ENCODE results near the gene MED12L. TPM values are rescaled to one million over a fixed set of nuclear protein-coding genes. Genes with fewer than 3 reads are reported as not detected.

Gene MED12L
- total and polyA plus RNA-seq, 4 donors, result 11.9 to 23.8 (median 12.6) TPM

DNA sequence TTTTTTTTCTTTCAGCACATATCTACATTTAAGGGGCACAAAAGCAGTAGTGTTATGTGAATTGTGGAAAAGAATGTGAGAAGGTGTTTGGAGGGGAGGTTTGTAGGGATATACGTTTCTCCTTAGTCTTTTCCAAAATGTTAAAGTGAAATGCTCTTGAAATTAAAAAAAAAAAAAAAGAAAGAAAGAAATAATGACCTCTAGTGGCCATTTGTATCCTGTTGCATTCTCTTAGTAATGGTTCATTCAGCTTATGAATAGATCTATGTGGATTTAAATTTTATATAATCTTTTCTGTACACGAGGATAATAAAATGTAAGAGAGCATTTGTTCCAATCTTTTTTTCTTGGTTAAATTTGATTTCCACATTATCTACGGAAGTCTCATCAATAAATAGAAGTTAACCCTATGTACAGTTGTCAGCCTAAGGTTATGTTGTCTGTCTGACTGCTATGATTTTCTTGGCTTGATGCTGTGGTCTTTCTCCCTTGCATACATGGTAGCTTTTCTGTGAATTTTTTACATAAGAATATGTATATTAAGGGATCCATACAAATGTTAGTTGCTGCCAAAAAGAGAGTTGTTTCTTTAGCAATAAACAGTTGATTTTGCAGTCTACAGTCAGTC, 242.2 kb downstream of the MED12L start:
- H3K27ac ChIP-seq (ENCODE audit: low read depth, low read length), result no peak overlapping the region

DNA sequence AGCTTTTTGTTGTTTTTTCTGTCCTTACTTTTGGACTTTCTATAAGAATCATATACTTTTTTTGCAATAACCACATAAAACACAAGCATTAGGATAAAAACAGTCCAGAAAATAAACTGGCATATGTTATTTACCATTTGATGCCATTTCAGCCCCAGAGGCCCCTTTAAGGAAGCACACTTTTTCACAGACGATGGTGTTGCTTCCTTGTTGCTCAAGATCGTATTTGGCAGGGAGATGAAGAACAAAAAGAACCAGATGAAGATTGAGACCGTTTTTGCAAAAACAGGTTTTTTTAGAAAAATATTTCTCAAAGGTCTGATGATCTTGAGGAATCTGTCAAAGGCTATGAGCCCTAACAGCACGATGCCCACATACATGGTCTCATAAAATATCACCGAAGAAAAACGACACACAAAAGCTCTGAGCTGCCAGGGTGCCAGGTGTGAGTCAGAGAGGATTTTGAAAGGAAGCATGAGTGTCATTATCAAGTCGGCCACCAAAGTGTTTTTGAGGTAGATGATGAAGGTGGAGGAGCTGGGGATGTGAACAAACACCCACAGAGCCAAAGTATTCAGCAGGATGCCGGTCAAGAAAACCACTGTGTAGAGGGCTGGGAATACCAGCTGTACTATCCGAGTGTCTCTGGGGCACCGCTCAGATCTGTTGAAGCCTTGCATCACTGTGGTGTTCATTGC, 243.0 kb downstream of the MED12L start:
- H3K36me3 ChIP-seq (ENCODE audit: control insufficient read depth, insufficient read depth, low read length), result no peaks in the 10 kb centered on the region
- no peaks in the 10 kb centered on the region for H3K9me3 ChIP-seq (ENCODE audit: control insufficient read depth, insufficient read depth, low read length)
- DNase-seq (ENCODE audit: low read depth in 4 of 6, low spot score in 6 of 6), result no peak
- no peaks in the 10 kb centered on the region for H3K4me1 ChIP-seq (ENCODE audit: control insufficient read depth, insufficient read depth, low read length)
- H3K4me3 ChIP-seq (ENCODE audit: low read depth, low read length), result no peak overlapping the region
- H3K27me3 ChIP-seq (ENCODE audit: control insufficient read depth, insufficient read depth, low read length), result no peaks in the 10 kb centered on the region
- no peak overlapping the region for H3K27ac ChIP-seq (ENCODE audit: low read depth, low read length)
- 52% methylated on average over 4 of the region's 10 CpGs for WGBS (ENCODE audit: insufficient coverage)

More for the DNA sequence above, 242.2 kb downstream of the MED12L start:
- no peaks in the 10 kb centered on the region for H3K27me3 ChIP-seq (ENCODE audit: control insufficient read depth, insufficient read depth, low read length)
- H3K36me3 ChIP-seq (ENCODE audit: control insufficient read depth, insufficient read depth, low read length), result no peaks in the 10 kb centered on the region
- no CpG with 5 or more reads among the region's 3 CpGs for WGBS (ENCODE audit: insufficient coverage)
- no peak overlapping the region for H3K4me3 ChIP-seq (ENCODE audit: low read depth, low read length)
- H3K9me3 ChIP-seq (ENCODE audit: control insufficient read depth, insufficient read depth, low read length), result no peaks in the 10 kb centered on the region
- peak in 3 of 6 donors; percentile 6 to 63 (median 39) for DNase-seq (ENCODE audit: low read depth in 4 of 6, low spot score in 6 of 6)
- H3K4me1 ChIP-seq (ENCODE audit: control insufficient read depth, insufficient read depth, low read length), result no peaks in the 10 kb centered on the region

- no CpG with 5 or more reads among the region's 1 CpG for WGBS (ENCODE audit: insufficient coverage)
- Histone ChIP-seq H3K4me3 (ENCODE audit: low read depth, low read length) (no peak within 1 kb of the TSS), H3K36me3 (ENCODE audit: control insufficient read depth, insufficient read depth, low read length) (no peaks in the 10 kb centered on the region), H3K9me3 (ENCODE audit: control insufficient read depth, insufficient read depth, low read length) (no peaks in the 10 kb centered on the region), H3K27ac (ENCODE audit: low read depth, low read length) (no peak within 1 kb of the TSS), H3K4me1 (ENCODE audit: control insufficient read depth, insufficient read depth, low read length) (no peaks in the 10 kb centered on the region), H3K27me3 (ENCODE audit: control insufficient read depth, insufficient read depth, low read length) (no peaks in the 10 kb centered on the region)
- no peak for DNase-seq (ENCODE audit: low read depth in 4 of 6, low spot score in 6 of 6)
Observed at GRCh38 chr3:151329363-151329762, 243.9 kb downstream of the MED12L start, which contains the start of gene P2RY13. Gene P2RY13, minus strand, starts transcription at chr3:151329549. Its CDS starts 21 bp downstream, at chr3:151329528.

DNA sequence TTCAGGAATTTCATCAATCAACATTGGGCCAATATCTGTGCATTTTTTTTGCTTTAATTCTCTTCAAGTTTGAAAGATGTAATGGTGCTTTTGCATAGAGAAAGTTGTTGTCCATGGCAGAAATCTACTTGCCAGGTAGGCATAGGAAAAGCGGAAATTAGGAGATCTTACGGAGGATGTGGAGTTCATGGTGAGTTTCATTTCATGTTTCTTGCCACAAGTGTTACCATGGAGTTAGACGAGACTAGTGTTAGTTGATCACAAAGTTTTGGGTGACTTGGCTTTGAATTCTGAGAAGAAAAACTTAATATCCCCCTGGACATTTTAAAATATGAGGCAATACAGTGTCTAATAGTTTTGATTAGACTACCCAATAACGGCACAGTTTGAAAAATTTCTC, 244.9 kb downstream of the MED12L start:
- no peaks in the 10 kb centered on the region for H3K27me3 ChIP-seq (ENCODE audit: control insufficient read depth, insufficient read depth, low read length)
- no peaks in the 10 kb centered on the region for H3K9me3 ChIP-seq (ENCODE audit: control insufficient read depth, insufficient read depth, low read length)
- no peaks in the 10 kb centered on the region for H3K4me1 ChIP-seq (ENCODE audit: control insufficient read depth, insufficient read depth, low read length)
- no peak for DNase-seq (ENCODE audit: low read depth in 4 of 6, low spot score in 6 of 6)
- no peaks in the 10 kb centered on the region for H3K36me3 ChIP-seq (ENCODE audit: control insufficient read depth, insufficient read depth, low read length)
- H3K4me3 ChIP-seq (ENCODE audit: low read depth, low read length), result no peak overlapping the region
- no peak overlapping the region for H3K27ac ChIP-seq (ENCODE audit: low read depth, low read length)
- 93% methylated on average over 2 of the region's 4 CpGs for WGBS (ENCODE audit: insufficient coverage)

DNA sequence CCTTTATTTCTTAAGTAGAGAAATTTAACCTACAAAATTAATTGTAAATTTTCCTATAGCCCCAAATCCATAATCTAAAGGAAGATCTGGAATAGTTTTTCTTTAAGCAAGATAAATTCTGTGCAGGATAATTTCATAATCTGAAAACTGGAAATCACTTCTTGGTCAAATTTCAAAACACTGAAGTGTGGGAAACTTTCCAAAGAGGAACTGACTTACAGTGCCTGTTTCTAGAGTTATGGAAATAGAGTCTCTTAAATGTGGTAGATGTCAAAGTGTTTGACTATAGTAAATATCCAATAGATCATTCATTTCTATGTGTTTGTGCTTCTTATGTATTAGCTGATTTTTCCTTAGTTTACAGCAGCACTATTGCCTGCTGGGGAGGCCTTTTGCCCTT, 245.4 kb downstream of the MED12L start:
- Histone ChIP-seq H3K4me3 (ENCODE audit: low read depth, low read length) (no peak overlapping the region), H3K36me3 (ENCODE audit: control insufficient read depth, insufficient read depth, low read length) (no peaks in the 10 kb centered on the region), H3K9me3 (ENCODE audit: control insufficient read depth, insufficient read depth, low read length) (no peaks in the 10 kb centered on the region), H3K4me1 (ENCODE audit: control insufficient read depth, insufficient read depth, low read length) (no peaks in the 10 kb centered on the region), H3K27ac (ENCODE audit: low read depth, low read length) (no peak overlapping the region), H3K27me3 (ENCODE audit: control insufficient read depth, insufficient read depth, low read length) (no peaks in the 10 kb centered on the region)
- DNase-seq (ENCODE audit: low read depth in 4 of 6, low spot score in 6 of 6), result no peak

GRCh38 chr3:151331696-151332095, 246.2 kb downstream of the MED12L start:
- Histone ChIP-seq H3K4me1 (ENCODE audit: control insufficient read depth, insufficient read depth, low read length) (no peaks in the 10 kb centered on the region), H3K27ac (ENCODE audit: low read depth, low read length) (no peak overlapping the region), H3K36me3 (ENCODE audit: control insufficient read depth, insufficient read depth, low read length) (no peaks in the 10 kb centered on the region), H3K4me3 (ENCODE audit: low read depth, low read length) (no peak overlapping the region), H3K9me3 (ENCODE audit: control insufficient read depth, insufficient read depth, low read length) (no peaks in the 10 kb centered on the region), H3K27me3 (ENCODE audit: control insufficient read depth, insufficient read depth, low read length) (no peaks in the 10 kb centered on the region)
- DNase-seq (ENCODE audit: low read depth in 4 of 6, low spot score in 6 of 6), result no peak
- no CpG with 5 or more reads among the region's 2 CpGs for WGBS (ENCODE audit: insufficient coverage)

- H3K4me1 ChIP-seq (ENCODE audit: control insufficient read depth, insufficient read depth, low read length), result no peaks in the 10 kb centered on the region
- no peaks in the 10 kb centered on the region for H3K36me3 ChIP-seq (ENCODE audit: control insufficient read depth, insufficient read depth, low read length)
- no peak overlapping the region for H3K27ac ChIP-seq (ENCODE audit: low read depth, low read length)
- no peak for DNase-seq (ENCODE audit: low read depth in 4 of 6, low spot score in 6 of 6)
- H3K4me3 ChIP-seq (ENCODE audit: low read depth, low read length), result no peak overlapping the region
- 100% methylated on average over 1 of the region's 2 CpGs for WGBS (ENCODE audit: insufficient coverage)
- H3K9me3 ChIP-seq (ENCODE audit: control insufficient read depth, insufficient read depth, low read length), result no peaks in the 10 kb centered on the region
- no peaks in the 10 kb centered on the region for H3K27me3 ChIP-seq (ENCODE audit: control insufficient read depth, insufficient read depth, low read length)
Observed at GRCh38 chr3:151345859-151346258, 260.4 kb downstream of the MED12L start.

DNA sequence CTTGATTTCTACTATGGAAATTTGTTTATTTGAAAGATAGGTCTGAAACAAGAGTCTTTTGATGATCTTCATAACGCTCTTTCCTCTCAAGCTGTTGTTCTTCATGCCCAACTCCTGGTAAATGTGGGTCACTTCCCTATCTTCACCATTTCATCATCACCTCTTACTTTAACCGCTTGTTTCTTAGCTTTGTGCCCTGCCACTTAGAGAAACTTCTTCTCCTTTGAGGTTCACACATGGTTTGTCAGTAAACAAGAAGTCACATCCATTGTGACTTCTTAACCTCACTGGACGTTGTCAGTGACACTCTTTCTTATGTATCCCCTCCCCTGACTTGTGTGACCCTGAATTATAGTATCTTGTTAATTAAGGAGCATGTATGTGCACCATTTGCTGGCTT, 260.8 kb downstream of the MED12L start:
- Histone ChIP-seq H3K9me3 (ENCODE audit: control insufficient read depth, insufficient read depth, low read length) (no peaks in the 10 kb centered on the region), H3K36me3 (ENCODE audit: control insufficient read depth, insufficient read depth, low read length) (no peaks in the 10 kb centered on the region), H3K27me3 (ENCODE audit: control insufficient read depth, insufficient read depth, low read length) (no peaks in the 10 kb centered on the region), H3K4me3 (ENCODE audit: low read depth, low read length) (no peak overlapping the region), H3K4me1 (ENCODE audit: control insufficient read depth, insufficient read depth, low read length) (no peaks in the 10 kb centered on the region), H3K27ac (ENCODE audit: low read depth, low read length) (no peak overlapping the region)
- 89% methylated on average over 2 of the region's 3 CpGs for WGBS (ENCODE audit: insufficient coverage)
- DNase-seq (ENCODE audit: low read depth in 4 of 6, low spot score in 6 of 6), result no peak

DNA sequence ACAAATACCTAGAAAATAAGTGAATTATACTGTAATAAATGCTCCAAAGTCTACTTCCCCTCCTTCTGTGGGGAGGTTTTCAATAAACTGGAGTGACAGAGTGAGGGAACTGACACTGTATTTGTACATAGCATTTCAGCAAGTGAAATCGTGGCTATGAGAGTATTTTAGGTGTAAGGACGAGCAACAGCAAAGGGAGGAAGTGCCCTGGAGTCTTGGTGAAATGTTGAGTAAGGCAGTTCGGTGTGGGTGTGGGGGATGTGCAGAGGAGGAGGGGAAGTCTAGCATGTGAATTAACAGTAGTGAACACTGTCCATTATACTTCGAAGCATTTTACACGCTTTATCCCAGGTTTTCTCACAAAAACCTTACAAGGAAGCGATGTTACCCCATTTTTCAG, 262.0 kb downstream of the MED12L start:
- no peaks in the 10 kb centered on the region for H3K27me3 ChIP-seq (ENCODE audit: control insufficient read depth, insufficient read depth, low read length)
- DNase-seq (ENCODE audit: low read depth in 4 of 6, low spot score in 6 of 6), result no peak

GRCh38 chr3:151350656-151351055, 265.2 kb downstream of the MED12L start:
- no CpG with 5 or more reads among the region's 1 CpG for WGBS (ENCODE audit: insufficient coverage)
- Histone ChIP-seq H3K9me3 (ENCODE audit: control insufficient read depth, insufficient read depth, low read length) (no peaks in the 10 kb centered on the region), H3K4me1 (ENCODE audit: control insufficient read depth, insufficient read depth, low read length) (no peaks in the 10 kb centered on the region), H3K36me3 (ENCODE audit: control insufficient read depth, insufficient read depth, low read length) (no peaks in the 10 kb centered on the region), H3K27ac (ENCODE audit: low read depth, low read length) (no peak overlapping the region), H3K27me3 (ENCODE audit: control insufficient read depth, insufficient read depth, low read length) (no peaks in the 10 kb centered on the region), H3K4me3 (ENCODE audit: low read depth, low read length) (no peak overlapping the region)
- DNase-seq (ENCODE audit: low read depth in 4 of 6, low spot score in 6 of 6), result no peak

More for the DNA sequence above, 262.0 kb downstream of the MED12L start:
- no peaks in the 10 kb centered on the region for H3K9me3 ChIP-seq (ENCODE audit: control insufficient read depth, insufficient read depth, low read length)
- 79% methylated on average over 4 of the region's 6 CpGs for WGBS (ENCODE audit: insufficient coverage)
- no peaks in the 10 kb centered on the region for H3K36me3 ChIP-seq (ENCODE audit: control insufficient read depth, insufficient read depth, low read length)
- H3K27ac ChIP-seq (ENCODE audit: low read depth, low read length), result no peak overlapping the region
- no peak overlapping the region for H3K4me3 ChIP-seq (ENCODE audit: low read depth, low read length)
- no peaks in the 10 kb centered on the region for H3K4me1 ChIP-seq (ENCODE audit: control insufficient read depth, insufficient read depth, low read length)
